Cortex of kidney (tissue), 1 donor: ENCODE measurements around the gene ENPP5.
"Not testable (repeated sequence)": the region's sequence is repeated elsewhere in the genome, so short reads cannot be mapped to it uniquely, and the experiment has no call there.

ENCODE experiments used
- DNase-seq: peaks from one replicate; lab custom pipeline; 2025; lab: John Stamatoyannopoulos, UW

Gene ENPP5

GRCh38 chr6:46174904-46175303, 4.1 kb upstream of the ENPP5 start:
- DNase-seq, result no peak

GRCh38 chr6:46172176-46172575, 1.4 kb upstream of the ENPP5 start:
- DNase-seq, result no peak

DNA sequence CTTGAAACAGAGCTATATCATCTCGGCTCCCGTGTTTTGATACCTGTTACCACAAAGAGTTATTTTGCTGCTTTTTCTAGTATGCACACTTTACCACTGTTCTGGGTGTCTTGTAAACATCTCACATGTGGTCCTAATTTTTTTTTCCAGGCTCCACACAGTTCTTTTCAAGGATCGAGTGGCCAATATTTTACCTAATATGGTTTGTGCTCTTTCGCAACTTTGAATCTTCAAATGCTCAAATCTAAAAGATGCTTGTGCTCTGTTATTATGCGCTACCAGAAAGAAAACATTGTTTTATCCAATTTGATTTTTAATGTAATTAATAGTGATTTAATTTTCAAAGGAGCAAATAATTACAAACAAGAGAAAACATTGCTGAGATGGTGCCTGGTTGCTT, 10.7 kb downstream of the ENPP5 start:
- no peak for DNase-seq

GRCh38 chr6:46159229-46159628, 11.6 kb downstream of the ENPP5 start:
- DNase-seq, result no peak

- no peak for DNase-seq
Measured at GRCh38 chr6:46156701-46157100, 14.1 kb downstream of the ENPP5 start.

DNA sequence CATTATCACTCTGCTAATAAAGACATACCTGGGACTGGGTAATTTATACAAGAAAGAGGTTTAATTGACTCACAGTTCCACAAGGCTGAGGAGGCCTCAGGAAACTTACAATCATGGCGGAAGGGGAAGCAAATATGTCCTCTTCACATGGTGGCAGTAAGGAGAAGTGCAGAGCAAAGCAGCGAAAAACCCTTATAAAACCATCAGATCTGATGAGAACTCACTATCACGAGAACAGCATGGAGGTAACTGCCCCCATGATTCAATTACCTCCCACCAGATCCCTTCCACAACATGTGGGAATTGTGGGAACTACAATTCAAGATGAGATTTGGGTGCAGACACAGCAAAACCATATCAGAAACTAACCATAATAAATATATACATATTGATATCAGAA, 21.7 kb downstream of the ENPP5 start:
- not testable (repeated sequence) for DNase-seq

DNA sequence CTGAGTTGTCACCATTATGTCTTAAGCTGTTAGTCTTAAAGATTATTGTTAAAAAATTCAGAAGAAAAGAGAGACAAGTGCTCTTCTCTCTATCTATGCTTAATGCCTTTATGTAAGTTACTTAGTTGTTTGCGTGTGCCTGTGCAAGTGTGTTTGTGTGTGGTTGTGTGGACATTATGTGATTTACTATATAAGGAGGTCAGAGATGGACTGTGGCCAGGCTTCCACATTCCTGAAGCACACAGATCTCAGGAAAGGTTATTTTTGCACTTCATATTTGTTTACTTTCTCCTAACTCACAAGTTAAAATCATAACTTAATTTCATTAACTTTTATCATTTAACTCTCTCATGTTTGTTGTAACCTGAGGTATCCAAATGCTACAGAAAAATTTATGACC, 26.5 kb downstream of the ENPP5 start:
- DNase-seq, result no peak

DNA sequence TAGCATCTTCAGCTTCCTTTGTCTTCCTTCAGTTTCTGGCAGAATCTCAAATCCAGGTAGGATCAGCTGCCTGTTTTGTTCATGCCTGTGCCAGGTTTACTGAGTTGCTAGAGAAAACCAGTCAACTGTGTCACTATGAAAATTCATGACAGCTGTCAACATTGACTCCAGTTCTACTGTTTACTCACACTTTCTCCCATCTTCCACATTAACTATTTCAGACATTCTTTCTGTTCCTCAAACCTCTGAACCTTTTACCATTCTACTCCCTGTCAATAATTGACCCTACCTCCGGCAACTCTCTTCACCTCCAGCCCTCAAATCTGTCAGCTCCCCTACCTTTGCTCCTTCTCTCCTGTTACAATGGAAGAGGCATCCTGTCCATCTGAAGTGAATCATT, 32.5 kb downstream of the ENPP5 start:
- DNase-seq, result no peak

- DNase-seq, result no peak
Measured at GRCh38 chr6:46137387-46137786, 33.4 kb downstream of the ENPP5 start.

- no peak for DNase-seq
Measured at GRCh38 chr6:46136831-46137230, 33.9 kb downstream of the ENPP5 start.

DNA sequence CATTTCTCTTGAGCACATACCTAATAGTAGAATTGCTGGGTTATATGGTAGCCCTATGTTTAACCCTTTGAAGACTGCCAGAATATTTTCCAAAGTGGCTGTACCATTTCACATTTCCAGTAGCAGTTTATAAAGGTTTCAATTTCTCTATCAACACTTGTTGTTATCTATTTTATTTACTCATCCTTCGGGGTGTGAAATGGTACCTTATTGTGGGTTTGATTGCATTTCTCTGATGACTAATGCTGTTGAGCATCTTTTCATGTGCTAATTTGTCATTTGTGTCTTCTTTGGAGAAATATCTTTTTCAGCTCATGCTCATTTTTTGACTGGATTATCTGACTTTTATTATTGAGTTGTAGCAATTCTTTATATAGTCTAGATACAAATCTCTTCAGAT, 35.6 kb downstream of the ENPP5 start:
- DNase-seq, result no peak

- DNase-seq, result no peak
Measured at GRCh38 chr6:46134216-46134615, 36.6 kb downstream of the ENPP5 start.

DNA sequence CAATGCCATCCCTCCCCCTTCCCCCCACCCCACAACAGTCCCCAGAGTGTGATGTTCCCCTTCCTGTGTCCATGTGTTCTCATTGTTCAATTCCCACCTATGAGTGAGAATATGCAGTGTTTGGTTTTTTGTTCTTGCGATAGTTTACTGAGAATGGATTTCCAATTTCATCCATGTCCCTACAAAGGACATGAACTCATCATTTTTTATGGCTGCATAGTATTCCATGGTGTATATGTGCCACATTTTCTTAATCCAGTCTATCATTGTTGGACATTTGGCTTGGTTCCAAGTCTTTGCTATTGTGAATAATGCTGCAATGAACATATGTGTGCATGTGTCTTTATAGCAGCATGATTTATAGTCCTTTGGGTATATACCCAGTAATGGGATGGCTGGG, 39.5 kb downstream of the ENPP5 start:
- not testable (repeated sequence) for DNase-seq

GRCh38 chr6:46130666-46131065, 40.1 kb downstream of the ENPP5 start:
- DNase-seq, result no peak

- DNase-seq, result no peak
Measured at GRCh38 chr6:46129629-46130511, 40.9 kb downstream of the ENPP5 start, which contains the start of gene ENPP4. ENPP4 (plus strand) TSS chr6:46129989; CDS start chr6:46139584, 9,595 bp downstream.

DNA sequence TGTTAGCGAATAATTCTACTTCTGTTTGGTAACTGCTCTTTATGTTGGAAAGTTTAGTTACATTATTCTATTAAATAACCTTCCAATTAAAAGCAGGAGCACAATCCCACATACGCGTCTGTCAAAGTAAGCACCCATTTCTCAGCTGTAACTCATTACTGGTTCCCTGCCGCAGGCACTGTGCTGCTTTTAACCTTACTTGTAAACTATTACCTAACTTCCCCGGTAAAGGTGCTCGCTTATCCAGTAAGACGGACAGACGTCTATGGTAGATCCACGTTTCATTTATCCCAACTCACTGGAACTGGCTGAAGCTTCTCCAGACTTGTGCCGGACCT, 41.5 kb downstream of the ENPP5 start:
- DNase-seq, result no peak

DNA sequence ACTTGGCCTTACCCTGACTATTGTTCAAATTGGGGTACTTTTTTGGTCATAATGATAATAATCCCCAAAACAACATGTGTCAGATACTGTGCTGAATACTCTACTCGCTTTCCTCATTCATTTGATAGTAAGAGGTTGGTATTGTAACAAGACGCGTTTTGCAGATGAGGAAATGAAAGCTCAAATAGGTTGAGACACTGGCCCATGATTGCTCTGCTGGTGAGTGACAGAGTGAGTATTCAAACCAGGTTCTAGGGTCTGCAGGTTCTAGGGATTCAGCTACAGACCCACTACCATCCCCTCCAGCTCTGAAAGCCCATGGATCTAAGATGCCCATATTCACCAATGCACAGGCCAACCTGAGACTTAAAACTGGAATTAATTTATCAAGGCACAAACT, 42.3 kb downstream of the ENPP5 start:
- no peak for DNase-seq

- not testable (repeated sequence) for DNase-seq
Measured at GRCh38 chr6:46119679-46120078, 51.1 kb downstream of the ENPP5 start.

DNA sequence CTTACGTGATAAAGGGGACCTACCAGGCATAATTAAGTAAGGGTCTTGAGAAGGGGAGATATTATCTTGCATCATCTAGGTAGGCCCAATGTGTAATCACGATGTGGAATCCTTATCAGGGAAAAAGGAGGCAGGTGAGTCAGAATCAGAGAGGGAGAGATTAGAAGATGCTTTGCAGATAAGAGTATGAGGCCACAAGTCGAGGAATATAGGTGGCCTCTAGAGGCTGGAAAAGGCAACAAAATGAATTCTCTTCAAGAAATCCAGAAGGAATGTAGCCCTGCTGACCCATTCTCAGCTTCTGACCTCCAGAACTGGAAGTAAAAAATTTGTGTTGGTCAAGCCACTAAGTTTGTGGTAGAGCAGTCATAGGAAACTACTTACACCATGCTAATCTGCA, 51.9 kb downstream of the ENPP5 start:
- no peak for DNase-seq

GRCh38 chr6:46118157-46118556, 52.6 kb downstream of the ENPP5 start:
- no peak for DNase-seq

- no peak for DNase-seq
Measured at GRCh38 chr6:46116289-46116688, 54.5 kb downstream of the ENPP5 start.

DNA sequence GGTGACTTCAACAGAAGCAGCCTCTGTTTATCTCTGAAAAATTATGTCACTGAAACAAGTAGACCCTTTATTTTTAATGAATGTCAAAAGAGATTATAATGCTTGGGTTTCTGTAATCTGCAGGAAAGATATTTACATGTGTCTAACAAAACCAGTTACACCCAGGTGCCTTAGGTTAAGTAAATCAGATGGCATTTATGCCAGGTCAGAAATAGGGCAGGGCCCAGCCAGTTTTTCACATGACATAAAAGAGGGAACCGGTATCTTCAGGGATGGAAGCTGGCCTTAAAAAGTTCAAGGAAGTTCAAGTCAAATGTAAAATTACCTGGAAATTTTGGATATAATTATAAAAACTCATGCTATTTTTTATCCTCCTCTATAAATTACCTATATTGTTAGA, 55.1 kb downstream of the ENPP5 start:
- no peak for DNase-seq

- no peak for DNase-seq
Measured at GRCh38 chr6:46113370-46113769, 57.4 kb downstream of the ENPP5 start.
